Measurements from ENCODE around the gene SCART1. TPM values are rescaled to one million over a fixed set of nuclear protein-coding genes. Genes with fewer than 3 reads are reported as not detected.
"Not testable (repeated sequence)": the region's sequence is repeated elsewhere in the genome, so short reads cannot be mapped to it uniquely, and the experiment has no call there.

SCART1 gene
- total RNA-seq, 1 donor from 2014 or later: 1.3 TPM

DNA sequence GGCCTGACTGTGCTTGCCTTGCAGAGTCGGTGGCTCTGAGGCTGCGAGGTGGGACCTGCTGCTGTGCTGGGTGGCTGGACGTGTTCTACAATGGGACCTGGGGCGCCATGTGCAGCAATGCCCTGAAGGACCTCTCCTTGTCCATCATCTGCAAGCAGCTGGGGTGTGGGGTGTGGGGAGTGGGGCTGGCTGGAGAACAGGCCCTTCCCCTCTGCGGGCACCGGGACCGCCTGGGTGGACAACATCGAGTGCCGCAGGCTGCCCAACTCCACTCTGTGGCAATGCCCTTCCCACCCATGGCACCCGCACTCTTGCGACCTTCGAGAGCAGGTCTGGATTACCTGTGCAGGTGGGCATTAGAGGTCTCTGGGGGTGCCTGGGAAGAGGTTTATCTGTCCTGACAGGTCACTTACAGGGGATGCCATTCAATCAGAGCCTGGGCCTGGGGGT is 10.9 kb downstream of the SCART1 start:
- TF ChIP-seq, protein P1, sequence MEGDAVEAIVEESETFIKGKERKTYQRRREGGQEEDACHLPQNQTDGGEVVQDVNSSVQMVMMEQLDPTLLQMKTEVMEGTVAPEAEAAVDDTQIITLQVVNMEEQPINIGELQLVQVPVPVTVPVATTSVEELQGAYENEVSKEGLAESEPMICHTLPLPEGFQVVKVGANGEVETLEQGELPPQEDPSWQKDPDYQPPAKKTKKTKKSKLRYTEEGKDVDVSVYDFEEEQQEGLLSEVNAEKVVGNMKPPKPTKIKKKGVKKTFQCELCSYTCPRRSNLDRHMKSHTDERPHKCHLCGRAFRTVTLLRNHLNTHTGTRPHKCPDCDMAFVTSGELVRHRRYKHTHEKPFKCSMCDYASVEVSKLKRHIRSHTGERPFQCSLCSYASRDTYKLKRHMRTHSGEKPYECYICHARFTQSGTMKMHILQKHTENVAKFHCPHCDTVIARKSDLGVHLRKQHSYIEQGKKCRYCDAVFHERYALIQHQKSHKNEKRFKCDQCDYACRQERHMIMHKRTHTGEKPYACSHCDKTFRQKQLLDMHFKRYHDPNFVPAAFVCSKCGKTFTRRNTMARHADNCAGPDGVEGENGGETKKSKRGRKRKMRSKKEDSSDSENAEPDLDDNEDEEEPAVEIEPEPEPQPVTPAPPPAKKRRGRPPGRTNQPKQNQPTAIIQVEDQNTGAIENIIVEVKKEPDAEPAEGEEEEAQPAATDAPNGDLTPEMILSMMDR (conservative IDR thresholded peaks at IDR 0.05; ENCODE audit: low read depth, low read length): no peak
- DNase-seq (ENCODE audit: low read depth): no peak
- H3K4me3 ChIP-seq (ENCODE audit: low read depth, low read length): no peak overlapping the region

DNA sequence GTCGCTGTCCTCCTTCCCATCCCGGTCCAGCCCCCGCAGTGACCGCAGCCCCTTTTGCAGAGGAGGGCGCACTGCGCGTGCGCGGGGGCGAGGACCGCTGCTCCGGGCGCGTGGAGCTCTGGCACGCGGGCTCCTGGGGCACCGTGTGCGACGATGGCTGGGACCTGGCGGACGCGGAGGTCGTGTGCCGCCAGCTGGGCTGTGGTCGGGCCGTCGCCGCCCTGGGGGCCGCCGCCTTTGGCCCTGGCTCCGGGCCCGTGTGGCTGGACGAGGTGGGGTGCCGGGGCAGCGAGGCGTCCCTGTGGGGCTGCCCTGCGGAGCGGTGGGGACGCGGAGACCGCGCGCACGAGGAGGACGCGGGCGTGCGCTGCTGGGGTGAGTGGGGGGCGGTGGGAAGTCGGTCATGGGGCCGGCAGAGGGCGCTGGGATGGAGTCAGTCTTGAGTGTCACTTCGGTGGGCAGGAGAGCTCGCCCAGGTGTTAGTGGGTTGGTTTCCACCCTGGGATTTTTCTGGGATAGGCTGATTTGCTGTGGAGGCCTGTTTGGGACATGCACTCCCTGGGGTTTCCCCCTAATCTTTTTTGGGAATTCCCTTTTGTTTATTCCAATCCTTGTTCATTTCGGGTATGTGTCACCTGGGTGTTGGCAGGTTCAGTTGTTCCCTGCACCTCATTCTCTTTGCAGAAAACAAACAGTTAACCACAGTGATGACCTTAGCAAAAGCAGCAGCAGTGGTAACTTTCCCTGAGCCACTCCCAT is 11.6 kb downstream of the SCART1 start:
- TF ChIP-seq, protein P1 (conservative IDR thresholded peaks at IDR 0.05; ENCODE audit: low read depth, low read length): no peak
- no peak for DNase-seq (ENCODE audit: low read depth)
- no peak overlapping the region for H3K4me3 ChIP-seq (ENCODE audit: low read depth, low read length)

DNA sequence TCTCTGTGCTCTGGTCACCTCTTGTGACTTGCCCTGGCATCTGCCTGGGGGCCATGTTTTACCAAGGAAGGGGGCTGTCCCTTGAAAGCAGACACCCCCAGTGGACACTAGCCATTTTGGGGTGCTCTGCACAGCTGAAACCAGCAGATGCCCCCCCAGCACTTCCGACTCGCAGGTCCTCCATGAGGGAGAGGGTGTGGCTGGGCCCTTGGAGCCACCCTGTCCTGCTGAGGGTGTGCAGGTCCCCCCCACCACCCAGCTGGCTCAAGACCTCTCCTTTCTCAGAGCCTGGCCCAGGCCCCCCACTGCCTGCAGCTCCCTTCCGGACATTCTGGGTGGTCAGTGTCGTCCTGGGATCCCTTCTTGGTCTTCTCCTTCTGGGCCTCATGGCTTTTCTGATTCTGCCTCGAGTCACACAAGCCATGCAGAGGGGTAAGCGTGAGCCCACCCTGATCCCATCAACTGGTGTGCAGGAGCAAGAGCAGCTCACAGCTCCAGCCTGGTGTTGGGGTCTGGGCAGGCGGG is 12.3 kb downstream of the SCART1 start:
- no peak for DNase-seq (ENCODE audit: low read depth)

DNA sequence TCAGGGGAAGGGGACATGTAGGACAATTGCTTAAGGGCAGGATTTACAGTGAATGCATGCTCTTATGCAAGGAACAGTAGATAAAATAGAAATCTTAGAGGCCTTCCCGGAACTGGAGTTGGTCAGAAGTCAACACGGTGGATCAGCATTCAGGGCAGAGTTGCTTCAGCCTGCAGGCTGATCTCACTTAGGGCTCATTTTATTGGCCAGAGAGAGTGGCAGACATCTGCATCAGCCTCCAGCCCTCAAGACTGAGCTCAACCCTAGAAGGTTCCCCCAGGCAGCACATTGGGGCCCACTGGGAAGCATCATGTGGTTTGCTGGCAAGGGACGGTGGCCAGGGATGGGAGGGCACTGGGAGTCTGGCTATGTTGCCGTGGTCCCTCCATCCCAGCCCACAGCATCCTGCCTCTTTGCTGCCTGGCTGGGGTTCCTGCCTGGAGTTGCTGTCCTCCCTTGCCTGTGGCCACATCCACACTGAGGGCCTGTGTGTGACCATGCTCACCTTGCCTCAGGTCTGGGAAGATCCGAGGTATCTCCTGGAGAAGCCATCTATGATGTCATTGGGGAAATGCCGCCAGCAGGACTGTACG is 13.0 kb downstream of the SCART1 start:
- H3K4me3 ChIP-seq (ENCODE audit: low read depth, low read length): no peak overlapping the region
- TF ChIP-seq, protein P1 (conservative IDR thresholded peaks at IDR 0.05; ENCODE audit: low read depth, low read length): no peak
- DNase-seq (ENCODE audit: low read depth): no peak

More for the DNA sequence above, 12.3 kb downstream of the SCART1 start:
- TF ChIP-seq, protein P1 (conservative IDR thresholded peaks at IDR 0.05; ENCODE audit: low read depth, low read length): no peak
- no peak overlapping the region for H3K4me3 ChIP-seq (ENCODE audit: low read depth, low read length)

DNA sequence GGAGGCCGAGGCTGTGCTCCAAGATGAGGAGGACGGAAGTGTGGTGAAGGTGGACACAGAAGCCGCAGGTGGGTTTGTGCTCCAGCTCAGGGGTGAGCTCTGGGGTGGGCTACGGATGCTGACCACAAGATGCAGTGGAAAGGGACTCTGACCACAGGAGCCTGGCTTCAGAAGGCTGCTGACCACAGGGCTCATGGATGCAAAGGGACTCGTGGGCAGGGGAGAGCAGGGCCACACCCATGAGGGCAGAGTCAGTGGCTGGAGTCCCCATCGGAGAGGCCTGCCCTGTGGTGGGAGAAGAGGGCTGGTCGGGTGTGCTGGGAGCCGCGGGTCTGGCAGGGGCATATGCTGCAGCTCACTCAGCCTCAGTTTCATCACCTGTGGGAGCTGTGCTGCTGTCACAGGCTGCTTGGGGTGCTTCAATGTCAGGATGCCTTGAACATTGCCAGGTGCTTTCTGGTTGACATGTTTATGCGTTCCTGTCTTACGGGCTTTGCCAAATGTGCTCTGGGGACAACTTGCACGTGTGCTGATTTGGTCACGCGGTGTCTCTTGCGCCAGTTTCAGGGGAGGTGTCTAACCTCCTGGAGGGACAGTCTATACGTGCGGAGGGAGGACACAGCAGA is 13.7 kb downstream of the SCART1 start:
- TF ChIP-seq, protein P1 (conservative IDR thresholded peaks at IDR 0.05; ENCODE audit: low read depth, low read length): no peak
- H3K4me3 ChIP-seq (ENCODE audit: low read depth, low read length): no peak overlapping the region

DNA sequence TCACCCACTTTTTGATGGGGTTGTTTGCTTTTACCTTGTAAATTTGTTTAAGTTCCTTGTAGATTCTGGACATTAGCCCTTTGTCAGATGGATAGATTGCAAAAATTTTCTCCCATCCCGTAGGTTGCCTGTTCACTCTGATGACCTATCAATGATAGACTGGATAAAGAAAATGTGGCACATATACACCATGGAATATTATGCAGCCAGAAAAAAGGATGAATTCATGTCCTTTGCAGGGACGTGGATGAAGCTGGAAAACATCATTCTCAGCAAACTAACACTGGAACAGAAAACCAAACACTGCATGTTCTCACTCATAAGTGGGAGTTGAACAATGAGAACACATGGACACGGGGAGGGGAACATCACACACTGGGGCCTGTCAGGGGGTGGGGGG is 15.5 kb downstream of the SCART1 start:
- not testable (repeated sequence) for H3K4me3 ChIP-seq (ENCODE audit: low read depth, low read length); DNase-seq (ENCODE audit: low read depth)

More for the DNA sequence above, 13.7 kb downstream of the SCART1 start:
- no peak for DNase-seq (ENCODE audit: low read depth)
